Eye (tissue), 1 donor: ENCODE results near the gene ZC3HAV1.

ENCODE experiments used
- DNase-seq: peaks from one replicate; pipeline ENCODE4 v3.0.0-alpha.2; 2015

Gene ZC3HAV1

GRCh38 chr7:139011373-139011772 lies 98.1 kb downstream of the ZC3HAV1 start:
- DNase-seq: no peak

DNA sequence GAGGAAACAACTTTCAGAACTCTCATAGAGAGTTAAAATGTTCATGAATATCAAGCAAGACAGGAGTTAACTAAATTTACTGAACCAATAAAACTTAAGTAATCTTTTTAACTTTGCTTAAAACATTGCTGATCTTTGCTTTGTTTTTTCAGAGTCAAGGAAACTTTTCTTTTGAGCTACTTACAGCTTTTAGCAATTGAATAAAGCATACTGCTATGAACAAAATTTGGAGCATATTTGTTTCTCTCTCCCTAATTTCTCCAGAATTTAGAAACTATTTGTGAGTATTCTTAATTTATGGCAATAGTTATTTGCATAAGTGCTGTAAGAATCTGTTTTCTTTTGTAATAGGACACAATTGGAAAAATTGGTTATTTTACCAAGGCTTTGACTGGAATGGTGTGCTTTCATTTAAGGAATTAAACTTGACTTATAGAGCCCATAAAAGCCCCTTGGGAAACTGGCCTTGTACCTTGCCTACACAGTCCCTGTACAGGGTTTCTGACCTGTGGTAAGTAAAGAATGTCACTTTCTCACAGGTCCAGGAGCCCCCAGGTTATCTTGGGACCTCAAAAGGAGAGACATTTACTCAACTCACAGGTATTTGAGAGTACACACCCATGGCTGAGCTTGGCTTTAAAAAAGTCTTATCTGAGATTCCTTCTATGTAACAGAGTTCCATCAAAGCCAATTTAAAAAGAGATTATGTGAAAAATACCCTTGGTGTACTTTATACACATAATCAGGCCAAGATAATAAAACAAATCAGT lies 105.0 kb downstream of the ZC3HAV1 start:
- DNase-seq: peak; percentile 18

- DNase-seq: no peak
Observed at GRCh38 chr7:138999414-138999813, 110.1 kb downstream of the ZC3HAV1 start.
